GM13977 (cell line): ENCODE results near the gene CCDC190.

ENCODE experiments used
- DNase-seq: peaks from one replicate; pipeline ENCODE4 v3.0.0; 2012; ENCODE audit warnings: low spot score
- in situ Hi-C: fragments of 300-500 bp; cut with MboI; formaldehyde crosslinking; loops from one replicate; pipeline ENCODE4 v1.12.0; 2022; ENCODE audit warnings: low sequenced_read_pairs, low pct_unique_long_range_greater_than_20kb, mixed read lengths, inconsistent platforms; ENCODE audit not compliant: unreplicated experiment
- TF ChIP-seq, protein P1 (sequence below): IDR thresholded peaks from 2 replicates; pipeline ENCODE4 v1.5.1; 2012; ENCODE audit warnings: mild to moderate bottlenecking, control low read depth; ENCODE audit not compliant: insufficient read depth; ENCODE audit errors: extremely low read depth, missing control alignments

CCDC190 gene

DNA sequence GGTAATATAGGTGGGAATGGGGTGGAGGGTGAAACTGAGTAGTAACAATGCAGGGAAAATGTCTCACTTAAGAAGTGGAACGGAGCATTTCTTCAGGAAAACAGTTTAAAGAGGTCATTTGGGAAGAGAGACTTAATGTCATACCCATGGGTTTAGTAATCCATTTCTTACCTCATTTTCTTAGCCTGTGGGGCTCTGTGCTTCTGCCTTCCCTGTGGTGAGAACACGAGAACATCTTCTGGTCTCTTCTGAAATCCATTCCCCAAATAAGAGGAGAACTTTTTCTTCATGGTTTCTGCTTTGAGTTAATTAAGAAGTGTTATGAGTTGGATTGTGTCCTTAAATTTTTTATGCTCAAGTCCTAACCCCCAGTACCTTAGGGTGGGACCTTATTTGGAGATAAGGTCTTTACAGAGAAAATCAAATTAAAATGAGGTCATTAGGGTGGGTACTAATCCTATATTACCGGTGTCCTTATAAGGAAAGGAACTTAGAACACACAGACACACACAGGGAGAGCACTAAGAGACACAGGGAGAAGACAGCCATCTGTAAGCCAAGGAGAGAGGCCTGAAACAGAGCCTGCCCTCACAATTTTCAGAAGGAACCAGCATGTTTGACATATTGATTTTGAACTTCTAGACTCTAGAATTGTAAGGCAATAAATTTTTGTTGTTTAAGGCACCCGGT, 5.4 kb downstream of the CCDC190 start:
- DNase-seq: no peak
- TF ChIP-seq, protein P1, sequence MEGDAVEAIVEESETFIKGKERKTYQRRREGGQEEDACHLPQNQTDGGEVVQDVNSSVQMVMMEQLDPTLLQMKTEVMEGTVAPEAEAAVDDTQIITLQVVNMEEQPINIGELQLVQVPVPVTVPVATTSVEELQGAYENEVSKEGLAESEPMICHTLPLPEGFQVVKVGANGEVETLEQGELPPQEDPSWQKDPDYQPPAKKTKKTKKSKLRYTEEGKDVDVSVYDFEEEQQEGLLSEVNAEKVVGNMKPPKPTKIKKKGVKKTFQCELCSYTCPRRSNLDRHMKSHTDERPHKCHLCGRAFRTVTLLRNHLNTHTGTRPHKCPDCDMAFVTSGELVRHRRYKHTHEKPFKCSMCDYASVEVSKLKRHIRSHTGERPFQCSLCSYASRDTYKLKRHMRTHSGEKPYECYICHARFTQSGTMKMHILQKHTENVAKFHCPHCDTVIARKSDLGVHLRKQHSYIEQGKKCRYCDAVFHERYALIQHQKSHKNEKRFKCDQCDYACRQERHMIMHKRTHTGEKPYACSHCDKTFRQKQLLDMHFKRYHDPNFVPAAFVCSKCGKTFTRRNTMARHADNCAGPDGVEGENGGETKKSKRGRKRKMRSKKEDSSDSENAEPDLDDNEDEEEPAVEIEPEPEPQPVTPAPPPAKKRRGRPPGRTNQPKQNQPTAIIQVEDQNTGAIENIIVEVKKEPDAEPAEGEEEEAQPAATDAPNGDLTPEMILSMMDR: no peak
- in situ Hi-C loops: loop anchor here (25.0 kb wide), 1 partner anchor 457 kb away; the partner anchor contains the start of gene NUF2

DNA sequence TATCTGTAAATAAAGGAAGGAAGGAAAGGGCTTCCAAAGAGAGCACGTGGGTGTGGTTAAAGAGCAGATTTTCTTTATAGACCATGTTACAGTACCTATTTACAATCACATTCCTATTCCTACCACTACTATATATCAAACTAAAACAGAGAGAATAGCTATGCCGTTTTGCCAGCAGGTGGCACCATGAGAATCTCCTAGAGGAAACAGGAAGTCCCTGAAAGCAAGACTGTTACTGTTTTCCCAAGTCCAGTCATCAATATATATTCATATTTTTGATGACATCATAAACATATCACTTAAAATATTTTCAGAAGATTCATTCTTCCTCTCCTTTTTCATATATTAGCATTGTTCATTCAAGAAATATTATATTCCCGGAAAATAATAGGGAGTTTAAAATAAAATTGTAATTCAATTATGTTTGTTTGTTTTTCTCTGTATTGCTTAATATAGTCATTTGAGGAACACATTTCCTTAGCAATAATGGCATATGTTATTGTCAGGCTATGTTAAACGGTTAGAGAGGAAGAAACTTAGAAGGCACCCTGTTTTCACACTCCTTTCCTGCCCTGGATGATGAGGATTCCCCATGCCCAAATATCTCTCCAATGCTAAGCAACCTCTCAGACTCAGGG, 6.6 kb downstream of the CCDC190 start:
- in situ Hi-C loops: loop anchor here (25.0 kb wide), 1 partner anchor 458 kb away; the partner anchor contains the start of gene NUF2
- TF ChIP-seq, protein P1: peak; percentile 73

DNA sequence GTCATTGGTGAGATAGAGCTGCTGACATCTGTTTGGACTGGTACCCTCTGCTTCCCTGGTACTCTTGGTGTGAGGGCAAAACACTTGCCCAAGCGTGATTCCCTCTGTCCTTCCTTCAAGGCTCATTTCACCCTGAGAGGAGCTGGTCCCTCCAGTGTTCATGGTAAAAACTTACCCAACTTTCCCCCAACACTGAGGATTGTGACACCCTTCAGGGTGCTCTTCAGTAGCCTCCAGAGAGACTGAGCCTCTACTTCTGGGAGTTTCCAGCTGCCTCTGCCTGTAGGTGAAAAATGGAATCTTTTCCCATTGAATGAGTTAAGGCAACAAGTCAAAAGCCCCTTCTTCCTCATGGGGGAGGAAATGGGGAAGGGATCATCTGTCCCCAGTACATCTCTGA, 9.6 kb downstream of the CCDC190 start:
- in situ Hi-C loops: loop anchor here (25.0 kb wide), 1 partner anchor 461 kb away; the partner anchor contains the start of gene NUF2
- TF ChIP-seq, protein P1: no peak
- DNase-seq: no peak

More for the DNA sequence above, 6.6 kb downstream of the CCDC190 start:
- DNase-seq: peak; percentile 66

DNA sequence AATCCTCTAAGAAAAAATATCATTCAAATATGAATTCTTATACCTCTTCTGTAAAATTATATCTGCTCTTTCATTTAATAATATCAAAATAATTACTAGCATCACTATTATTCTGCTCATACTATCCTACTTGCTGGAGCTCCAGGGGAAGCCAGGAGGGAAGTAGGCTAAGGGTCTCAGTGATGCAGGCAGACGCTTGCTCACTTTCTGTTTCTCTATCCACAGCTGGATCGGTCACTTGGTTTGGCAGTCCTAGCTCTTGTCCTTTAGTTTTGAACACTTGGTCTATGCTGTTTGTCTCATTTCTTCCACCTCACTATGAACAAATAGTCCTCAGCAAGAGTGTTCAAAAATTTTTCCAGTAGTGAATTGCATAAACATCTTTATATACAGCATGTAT, 11.3 kb downstream of the CCDC190 start:
- in situ Hi-C loops: loop anchor here (25.0 kb wide), 1 partner anchor 463 kb away; the partner anchor contains the start of gene NUF2
- TF ChIP-seq, protein P1: no peak
- DNase-seq: no peak

DNA sequence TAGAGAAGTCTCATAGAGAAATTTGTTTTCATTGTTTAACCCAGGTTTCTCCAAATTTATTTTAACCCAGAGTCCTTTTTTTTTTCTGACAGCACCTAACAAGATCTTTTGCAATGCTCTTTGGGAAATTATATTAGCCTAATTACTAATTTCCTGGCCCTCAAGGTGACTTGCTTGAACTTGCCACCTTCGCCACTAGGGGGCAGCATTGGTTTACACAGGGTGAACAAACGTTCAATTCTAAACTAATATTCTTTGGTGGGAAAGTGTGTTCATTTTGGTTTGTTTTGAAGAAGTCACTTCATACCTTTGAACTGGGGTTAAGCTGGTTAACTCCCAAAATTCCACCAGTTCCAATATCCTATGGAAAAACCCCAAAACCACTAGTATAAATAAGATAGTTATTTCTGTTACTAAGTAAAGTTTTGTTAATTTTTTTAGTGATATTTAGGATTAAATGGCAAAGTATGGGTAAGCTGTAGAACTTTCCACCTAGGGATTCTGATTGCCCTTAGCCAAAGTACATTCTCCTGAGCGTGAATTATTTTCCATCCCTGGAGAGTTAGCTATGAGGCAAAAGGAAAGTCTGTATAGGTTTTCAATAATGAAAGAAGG, 13.0 kb downstream of the CCDC190 start:
- peak; percentile 67 for DNase-seq
- TF ChIP-seq, protein P1: peak; percentile 95
- in situ Hi-C loops: no loop called here
